GM18526 (cell line): ENCODE results near the gene ZNF518B.

ENCODE experiments used
- POLR2A ChIP-seq: IDR thresholded peaks from 3 replicates; pipeline ENCODE4 v1.6.1; 2011; ENCODE audit not compliant: insufficient read length; ENCODE audit errors: extremely low read depth

ZNF518B gene

GRCh38 chr4:10461091-10461849 is 4.0 kb upstream of the ZNF518B start:
- no peak for TF ChIP-seq POLR2A

- no peak for TF ChIP-seq POLR2A
Measured at GRCh38 chr4:10460313-10461047, 3.3 kb upstream of the ZNF518B start.

GRCh38 chr4:10459305-10459704 is 2.1 kb upstream of the ZNF518B start:
- no peak for TF ChIP-seq POLR2A

GRCh38 chr4:10458177-10458576 is 951 bp upstream of the ZNF518B start:
- TF ChIP-seq POLR2A = no peak

- peak; percentile 24 for TF ChIP-seq POLR2A
Measured at GRCh38 chr4:10456595-10457254, 501 bp downstream of the ZNF518B start.

GRCh38 chr4:10456260-10456594 is 999 bp downstream of the ZNF518B start:
- no peak for TF ChIP-seq POLR2A

- TF ChIP-seq POLR2A = no peak
Measured at GRCh38 chr4:10455133-10455532, 2.1 kb downstream of the ZNF518B start.

GRCh38 chr4:10454726-10455125 is 2.5 kb downstream of the ZNF518B start:
- TF ChIP-seq POLR2A = no peak

- TF ChIP-seq POLR2A = no peak
Measured at GRCh38 chr4:10454121-10454520, 3.1 kb downstream of the ZNF518B start.

- no peak for TF ChIP-seq POLR2A
Measured at GRCh38 chr4:10448991-10449390, 8.2 kb downstream of the ZNF518B start.

GRCh38 chr4:10442976-10443375 is 14.2 kb downstream of the ZNF518B start:
- no peak for TF ChIP-seq POLR2A

- TF ChIP-seq POLR2A = no peak
Measured at GRCh38 chr4:10441512-10441911, 15.7 kb downstream of the ZNF518B start.

- TF ChIP-seq POLR2A = no peak
Measured at GRCh38 chr4:10438924-10439323, 18.3 kb downstream of the ZNF518B start.

- TF ChIP-seq POLR2A = no peak
Measured at GRCh38 chr4:10437735-10438134, 19.5 kb downstream of the ZNF518B start.

- TF ChIP-seq POLR2A = no peak
Measured at GRCh38 chr4:10421344-10422055, 35.7 kb downstream of the ZNF518B start.

- no peak for TF ChIP-seq POLR2A
Measured at GRCh38 chr4:10417740-10418139, 39.5 kb downstream of the ZNF518B start.

- no peak for TF ChIP-seq POLR2A
Measured at GRCh38 chr4:10416441-10416840, 40.8 kb downstream of the ZNF518B start.
